GM18498 (cell line): ENCODE measurements around the gene SNW1.
"Not testable (repeated sequence)": the region's sequence is repeated elsewhere in the genome, so short reads cannot be mapped to it uniquely, and the experiment has no call there.

Experiments
- ATAC-seq: cut with Tn5 transposase; IDR thresholded peaks from one replicate; pipeline ENCODE4 v1.9.1; 2021; ENCODE audit warnings: mild to moderate bottlenecking, moderate library complexity; ENCODE audit not compliant: unreplicated experiment

Gene SNW1

DNA sequence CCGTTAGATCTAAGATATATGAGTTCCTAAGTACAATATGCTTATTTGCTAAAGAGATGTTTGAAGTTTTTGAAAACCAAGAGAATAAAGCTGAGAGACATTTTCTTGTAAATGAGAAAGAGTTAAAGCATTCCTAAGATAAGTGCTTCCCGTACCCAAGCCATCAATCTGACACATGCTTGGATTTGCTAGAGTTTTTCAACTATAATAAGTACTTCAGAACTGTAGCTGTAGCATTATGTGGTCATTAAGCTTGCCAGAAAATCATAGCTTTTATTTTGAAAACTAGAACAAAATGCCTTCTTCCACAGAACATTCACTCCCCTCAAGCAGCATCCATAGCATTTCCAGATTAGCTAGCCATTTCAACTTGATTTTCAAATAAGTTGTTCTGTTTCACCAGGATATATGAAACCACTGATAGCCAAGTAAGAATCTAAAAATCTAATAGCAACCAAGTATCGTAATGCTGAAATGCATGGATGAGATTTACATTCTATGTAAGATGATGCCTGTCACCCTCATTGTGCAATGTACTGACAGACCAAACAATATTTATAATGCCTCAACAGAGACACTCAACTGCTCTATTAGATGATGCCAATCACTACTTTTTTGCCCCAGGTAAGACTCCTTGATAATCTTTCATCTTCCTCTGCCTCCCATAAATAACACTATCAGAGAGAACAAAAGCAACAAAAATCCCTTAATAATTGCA is 8.0 kb downstream of the SNW1 start:
- ATAC-seq: no peak

DNA sequence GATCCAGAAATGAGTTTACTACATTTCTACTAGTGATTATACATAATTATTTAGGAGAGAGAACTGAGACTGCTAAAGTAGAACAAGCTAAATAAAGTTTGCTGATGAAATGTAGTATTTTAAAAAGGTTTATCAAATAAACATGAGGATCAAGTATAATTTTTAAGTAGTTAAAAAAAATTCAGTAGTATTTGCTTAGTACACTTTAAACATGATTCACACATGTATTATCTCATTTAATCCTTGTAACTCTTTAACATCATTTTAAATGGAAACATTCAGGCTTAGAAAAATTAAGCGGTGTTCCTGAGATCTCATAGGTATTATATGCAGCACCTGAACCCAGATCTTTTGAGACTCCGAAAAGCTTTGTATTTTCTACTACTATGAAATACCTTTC is 8.7 kb downstream of the SNW1 start:
- ATAC-seq: no peak

DNA sequence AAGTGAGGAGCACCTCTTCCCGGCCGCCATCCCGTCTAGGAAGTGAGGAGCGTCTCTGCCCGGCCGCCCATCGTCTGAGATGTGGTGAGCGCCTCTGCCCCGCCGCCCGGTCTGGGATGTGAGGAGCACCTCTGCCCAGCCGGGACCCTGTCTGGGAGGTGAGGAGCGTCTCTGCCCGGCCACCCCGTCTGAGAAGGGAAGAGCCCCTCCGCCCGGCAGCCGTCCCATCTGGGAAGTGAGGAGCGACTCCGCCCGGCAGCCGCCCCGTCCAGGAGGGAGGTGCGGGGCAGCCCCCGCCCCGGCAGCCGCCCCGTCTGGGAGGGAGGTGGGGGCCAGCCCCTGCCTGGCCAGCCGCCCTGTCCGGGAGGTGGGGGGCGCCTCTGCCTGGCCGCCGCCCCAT is 13.5 kb downstream of the SNW1 start:
- ATAC-seq: not testable (repeated sequence)

DNA sequence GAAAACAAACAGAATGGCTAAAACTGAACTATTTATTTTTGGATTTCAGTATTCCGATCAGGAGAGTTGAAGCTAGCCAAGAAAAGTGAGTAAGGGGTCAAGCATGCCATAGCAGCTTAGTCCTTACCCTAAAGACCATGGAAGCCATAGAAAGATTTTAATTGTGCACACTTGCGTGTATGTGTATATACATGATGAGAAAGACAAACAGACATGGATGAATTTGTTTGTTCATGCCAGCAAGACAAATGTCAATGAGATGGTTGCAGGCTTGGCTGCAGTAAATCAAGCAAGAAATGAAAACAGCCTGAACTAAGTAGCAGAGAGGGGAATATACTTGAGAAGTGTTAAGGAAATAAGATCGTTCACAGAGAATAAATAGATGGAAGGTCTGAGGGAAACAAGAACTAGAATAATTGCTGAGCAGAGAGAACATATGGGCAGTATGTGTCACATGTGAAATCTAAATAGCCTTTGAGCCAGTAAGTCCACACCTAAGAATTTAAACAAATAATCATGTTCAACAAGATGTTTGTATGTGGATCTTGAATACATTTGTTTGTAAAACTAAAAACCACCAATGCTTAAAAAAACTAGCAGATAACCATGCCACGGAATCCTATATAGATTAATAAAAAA is 14.8 kb downstream of the SNW1 start:
- ATAC-seq: no peak

DNA sequence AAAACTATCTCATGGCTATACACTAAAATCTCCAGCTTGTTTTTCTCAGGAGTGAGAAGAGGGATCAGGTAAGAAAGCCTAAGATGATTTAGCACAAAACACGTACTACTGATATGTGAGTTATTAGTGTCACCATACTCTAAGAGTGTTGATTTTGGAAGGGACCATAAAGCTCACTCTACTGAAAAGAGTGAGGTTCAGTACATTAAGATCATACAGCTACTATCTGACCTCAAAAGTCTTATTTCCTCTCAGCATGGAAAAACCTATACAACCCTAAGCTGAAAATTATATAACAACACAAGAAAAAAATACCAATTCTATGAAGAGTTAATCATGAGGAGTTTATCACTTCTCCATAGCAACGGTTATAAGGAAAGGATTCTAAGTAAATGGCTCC is 19.5 kb downstream of the SNW1 start:
- no peak for ATAC-seq

DNA sequence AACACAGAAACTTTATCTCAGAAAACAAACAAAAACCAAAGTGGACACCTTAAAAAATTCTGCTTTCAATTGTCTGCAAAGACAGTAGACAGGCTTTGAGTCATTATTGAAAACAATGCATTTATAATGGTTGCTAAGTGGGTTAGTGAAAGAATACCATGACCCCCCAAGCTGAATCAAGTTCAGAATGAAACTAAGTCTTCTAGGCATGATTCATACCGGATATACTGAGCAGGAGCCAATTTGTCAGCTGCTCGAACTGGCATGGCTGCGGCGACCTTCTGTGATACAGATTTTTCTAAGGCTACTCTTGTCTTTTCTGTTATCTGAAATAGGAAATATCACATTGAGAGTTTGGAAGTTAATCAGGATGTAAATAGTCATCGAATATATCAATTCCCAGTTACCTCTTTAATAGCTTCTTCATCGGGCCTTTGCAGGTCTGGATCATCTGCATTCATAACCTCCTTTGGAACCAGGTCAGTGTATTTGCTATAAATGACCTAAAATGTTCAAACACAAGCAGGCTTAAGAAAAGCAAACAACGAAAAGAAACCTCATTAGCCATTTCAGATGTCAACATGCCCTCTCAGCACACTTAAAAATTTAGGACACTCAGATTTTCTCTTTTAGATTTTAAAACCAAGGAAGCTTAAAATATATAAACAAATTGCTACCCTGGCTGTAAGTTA is 22.3 kb downstream of the SNW1 start:
- no peak for ATAC-seq

DNA sequence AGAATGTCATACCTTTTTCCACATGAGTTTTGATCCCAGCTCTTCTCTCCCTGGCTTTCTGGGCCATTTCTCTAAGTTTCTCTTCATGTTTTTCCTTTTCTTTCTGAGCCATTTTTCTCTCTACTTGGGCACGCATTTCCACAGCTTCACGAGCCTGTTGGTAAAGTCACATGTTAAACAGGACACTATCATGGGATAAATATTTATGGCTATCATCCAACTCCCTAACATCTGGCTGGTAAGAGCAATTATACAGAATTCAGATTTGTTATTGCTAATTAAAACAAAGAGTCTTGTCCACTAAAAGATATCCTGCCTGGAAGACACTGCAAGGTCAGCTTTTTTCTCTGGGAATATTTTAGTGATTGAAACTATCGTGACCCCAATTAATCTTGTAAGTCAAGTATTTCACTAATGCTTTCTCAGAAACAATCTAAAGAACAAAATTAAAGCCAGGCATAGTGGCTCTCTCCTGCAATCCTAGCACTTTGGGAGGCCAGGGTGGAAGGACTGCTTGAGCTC is 29.9 kb downstream of the SNW1 start:
- no peak for ATAC-seq

DNA sequence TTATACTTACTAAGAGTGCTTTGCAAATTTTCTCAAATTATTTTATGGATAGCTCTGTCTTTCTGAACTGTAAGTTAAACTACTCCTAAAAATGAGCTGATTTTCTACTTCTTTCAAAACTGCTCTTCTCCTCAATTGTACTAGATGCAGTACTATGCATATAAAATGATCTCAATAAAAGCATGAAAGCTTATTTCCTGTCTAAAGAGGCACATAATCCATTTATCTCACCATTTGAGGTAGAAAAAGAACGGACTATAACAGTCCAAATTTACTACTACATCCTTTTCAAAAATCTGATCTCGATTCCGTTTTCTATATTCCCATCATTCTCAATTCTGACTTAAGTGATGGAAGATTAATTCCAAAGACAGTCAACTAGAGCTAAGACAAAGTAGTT is 38.7 kb downstream of the SNW1 start:
- ATAC-seq: no peak

DNA sequence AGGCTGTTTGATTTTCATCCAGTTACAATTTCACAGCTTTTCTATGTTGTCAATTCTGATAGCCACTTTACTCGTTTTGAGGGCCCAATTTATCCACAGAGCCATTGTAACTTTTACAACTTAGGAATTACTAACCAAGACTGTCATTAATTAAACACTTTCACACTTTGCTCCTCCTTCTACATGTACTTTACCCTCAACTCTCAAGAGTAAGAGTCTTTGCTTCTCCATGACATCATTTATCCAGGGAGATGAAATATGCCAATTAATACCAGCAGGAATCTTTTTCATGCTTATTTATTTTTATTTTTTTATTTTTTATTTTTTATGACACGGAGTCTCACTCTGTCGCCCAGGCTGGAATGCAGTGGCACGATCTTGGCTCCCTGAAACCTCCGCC is 39.5 kb downstream of the SNW1 start:
- no peak for ATAC-seq

DNA sequence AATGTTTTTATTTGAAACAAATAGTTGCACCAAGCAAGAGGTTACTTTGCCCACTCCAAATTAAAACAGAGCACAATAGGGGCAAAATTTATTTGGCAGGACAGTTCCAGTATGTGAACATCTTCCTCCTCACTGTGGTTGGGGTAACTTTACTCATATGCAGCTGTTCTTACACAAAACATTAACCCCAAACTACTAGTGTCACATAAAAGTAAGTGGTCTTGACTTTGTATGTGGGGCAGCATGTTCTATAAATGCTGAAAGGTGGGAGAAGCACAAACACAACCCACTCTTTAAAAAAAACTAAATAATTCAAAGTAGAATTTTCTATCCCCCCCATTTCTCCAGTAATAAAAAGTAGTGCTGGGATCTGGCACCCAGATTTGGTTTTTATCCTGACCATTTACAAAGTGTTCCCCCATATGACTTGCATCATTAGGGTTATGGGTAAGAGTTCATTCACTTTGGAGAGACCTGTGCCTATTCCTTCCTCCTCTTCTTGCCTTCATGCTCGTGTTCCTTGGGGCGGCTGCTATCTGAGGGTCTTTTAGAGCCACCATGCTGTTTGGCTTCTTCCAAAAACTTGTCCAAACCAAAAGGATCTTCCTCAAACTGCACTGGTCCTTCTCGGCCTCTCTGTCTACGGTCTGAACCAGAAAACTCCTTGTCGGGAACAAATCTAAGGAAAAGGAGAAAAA is 43.2 kb downstream of the SNW1 start:
- ATAC-seq: no peak

DNA sequence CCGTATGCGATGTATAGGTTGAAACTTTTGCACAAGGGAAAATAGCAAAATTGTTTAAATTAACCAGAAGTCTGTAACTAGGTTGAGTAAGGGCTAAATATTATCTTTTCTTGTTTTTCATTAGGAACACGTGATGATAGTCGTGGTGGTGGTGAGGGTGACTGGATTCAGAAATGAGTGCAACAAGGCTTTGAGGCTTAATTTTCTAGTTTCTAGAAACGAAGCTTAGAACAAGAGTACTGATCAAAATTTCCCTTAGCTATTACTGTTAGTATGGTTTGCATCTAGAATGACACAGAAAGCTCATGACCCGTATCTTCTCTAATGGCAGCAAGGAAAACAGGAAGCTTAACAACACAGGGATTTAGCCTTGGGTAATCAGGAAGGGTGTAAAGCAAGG is 46.0 kb downstream of the SNW1 start:
- no peak for ATAC-seq

DNA sequence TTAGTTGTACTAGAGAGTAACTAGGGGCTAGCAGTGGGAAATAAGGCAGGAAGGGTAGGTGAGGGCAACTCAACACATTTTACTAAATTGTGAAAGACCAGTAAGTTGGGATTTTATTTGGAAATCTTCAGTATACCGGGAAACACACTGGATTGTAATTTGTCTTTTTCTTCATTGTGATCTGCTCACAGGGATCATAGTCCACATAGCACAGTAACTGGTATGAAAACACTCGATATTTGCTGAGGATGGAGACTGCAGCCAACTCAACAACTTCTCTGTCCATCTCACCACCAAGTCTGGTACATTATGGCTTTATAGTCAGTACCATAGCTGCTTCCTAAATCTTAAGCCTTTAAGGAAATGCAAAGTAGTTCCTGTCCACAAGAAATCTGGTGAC is 50.6 kb downstream of the SNW1 start:
- ATAC-seq: no peak

DNA sequence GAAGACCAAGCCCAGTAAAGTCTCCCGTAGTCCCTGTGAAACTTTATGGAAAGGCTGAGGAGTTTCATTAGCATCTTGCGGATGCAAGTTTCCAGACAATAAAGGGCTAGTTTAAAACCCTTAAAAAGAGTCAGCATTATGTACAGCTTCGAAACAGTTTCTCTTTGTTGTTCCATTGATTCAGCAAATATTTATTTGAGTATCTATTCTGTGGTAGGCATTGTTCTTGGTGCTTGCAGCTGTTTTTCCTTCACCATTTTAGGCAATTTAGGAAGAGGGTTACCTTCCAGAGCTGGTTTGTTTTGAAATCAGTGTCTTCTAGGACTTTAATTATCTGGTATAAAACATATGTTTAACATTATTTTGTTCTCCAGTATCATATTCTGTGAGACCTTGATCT is 51.5 kb downstream of the SNW1 start:
- no peak for ATAC-seq

DNA sequence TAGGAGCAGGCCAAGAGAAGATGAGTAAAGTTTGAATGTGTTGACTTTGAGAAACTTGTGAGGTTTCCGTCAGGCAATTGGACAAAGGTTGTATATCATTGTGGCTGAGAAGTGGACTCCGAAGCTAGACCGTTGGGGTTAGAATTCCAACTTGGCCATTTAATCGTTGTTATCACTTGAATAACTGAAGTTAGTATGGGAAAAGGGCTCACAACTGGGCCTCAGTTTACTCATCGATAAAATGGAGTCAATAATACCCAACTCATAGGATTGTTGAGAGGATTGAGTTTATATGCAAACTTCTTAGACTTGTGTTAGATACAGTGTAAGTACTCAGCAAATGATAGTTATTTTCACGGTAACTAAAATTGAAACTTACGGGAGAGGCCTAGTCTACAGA is 52.2 kb downstream of the SNW1 start:
- ATAC-seq: no peak

DNA sequence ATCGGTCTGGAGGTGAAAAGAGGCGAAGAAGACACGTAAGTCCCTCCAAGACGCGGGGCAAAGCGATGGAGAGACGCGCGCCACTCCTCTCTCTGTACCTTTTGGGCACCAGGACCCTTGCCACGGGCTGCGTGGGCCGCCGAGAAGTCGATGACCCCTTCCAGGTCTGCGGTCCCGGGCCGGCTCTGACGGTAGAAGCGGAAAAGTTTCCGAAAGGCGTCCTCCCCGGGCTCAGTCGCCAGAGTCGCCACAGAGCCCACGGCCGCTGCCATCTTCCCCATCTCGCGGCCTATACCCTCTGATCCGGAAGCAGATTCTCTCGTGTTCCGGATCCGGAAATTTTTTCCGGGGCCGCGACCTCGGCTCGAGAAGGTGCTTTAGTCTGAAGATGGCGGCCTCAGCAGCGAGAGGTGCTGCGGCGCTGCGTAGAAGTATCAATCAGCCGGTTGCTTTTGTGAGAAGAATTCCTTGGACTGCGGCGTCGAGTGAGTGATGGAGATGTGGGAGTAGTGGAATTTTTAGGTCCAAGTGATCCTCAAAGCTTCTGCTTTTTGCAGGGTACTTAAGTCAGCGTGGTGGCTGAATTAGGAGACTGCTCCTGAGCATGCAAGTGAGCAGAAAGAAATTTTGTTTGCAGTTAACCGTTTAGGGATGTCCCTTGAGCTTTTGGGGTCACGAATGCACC is 53.1 kb downstream of the SNW1 start, which contains the start of the genes ALKBH1 and SLIRP:
TSS of gene ALKBH1 (minus strand) at position 300 of the 685 bp plus-strand sequence. CDS start at position 281, 19 bp downstream.
TSS of gene SLIRP (plus strand) at position 380 of the 685 bp plus-strand sequence. CDS start at position 389, 9 bp downstream.
- ATAC-seq: peak; percentile 95

DNA sequence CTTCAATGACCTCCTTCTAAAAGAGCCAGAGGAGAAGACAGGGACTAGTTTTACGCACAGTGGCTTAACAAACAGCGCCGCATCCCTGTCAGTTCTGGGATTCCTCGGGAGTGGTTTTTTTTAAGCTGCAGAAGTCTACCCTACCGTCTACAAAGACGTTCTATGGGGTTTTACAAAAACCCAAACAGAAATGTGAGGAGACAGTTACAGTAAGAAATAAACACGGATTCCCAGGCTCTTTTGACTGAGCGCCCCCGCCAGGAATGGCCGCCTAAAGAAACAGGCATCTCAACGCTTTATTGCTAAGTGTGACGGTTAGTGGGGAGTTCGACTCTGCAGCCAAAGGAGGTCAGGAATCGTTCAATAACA is 53.6 kb downstream of the SNW1 start:
- ATAC-seq: peak; percentile 35

DNA sequence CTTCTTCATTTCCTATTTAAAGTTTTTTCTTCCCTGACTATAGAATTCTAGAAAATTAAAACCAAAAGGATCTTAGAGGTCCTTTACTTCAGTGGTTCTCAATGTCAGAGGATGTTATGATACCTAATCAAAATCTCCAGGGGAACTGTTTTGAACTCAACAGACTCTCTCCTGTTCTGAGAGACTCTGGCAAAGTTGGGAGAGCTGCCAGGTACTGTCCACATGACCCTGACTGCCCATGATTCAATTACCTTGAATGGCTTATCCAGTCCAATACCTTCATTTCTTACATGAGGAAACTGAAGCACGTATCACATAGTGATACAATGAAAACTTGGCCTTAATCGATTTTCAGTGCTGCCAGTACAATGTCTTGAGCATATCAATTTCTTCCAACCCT is 69.7 kb downstream of the SNW1 start:
- no peak for ATAC-seq

DNA sequence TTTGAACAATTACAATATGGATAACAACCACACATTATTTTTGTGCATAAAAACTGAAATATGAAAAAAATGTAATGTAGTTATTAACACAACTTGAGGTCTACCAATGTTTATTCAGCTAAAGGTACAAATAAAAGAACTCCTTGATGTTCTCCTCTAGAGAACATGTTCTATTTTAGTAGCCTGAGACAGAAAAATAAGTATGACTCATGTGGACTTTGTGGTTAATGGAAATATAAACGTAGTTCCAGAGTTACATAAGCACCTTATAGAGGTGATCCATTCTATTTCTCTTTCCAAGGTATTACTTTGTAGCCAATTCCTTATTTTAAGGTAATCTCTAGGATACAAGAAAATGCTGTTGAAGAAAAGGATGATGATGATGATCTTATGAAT is 78.8 kb downstream of the SNW1 start:
- no peak for ATAC-seq

DNA sequence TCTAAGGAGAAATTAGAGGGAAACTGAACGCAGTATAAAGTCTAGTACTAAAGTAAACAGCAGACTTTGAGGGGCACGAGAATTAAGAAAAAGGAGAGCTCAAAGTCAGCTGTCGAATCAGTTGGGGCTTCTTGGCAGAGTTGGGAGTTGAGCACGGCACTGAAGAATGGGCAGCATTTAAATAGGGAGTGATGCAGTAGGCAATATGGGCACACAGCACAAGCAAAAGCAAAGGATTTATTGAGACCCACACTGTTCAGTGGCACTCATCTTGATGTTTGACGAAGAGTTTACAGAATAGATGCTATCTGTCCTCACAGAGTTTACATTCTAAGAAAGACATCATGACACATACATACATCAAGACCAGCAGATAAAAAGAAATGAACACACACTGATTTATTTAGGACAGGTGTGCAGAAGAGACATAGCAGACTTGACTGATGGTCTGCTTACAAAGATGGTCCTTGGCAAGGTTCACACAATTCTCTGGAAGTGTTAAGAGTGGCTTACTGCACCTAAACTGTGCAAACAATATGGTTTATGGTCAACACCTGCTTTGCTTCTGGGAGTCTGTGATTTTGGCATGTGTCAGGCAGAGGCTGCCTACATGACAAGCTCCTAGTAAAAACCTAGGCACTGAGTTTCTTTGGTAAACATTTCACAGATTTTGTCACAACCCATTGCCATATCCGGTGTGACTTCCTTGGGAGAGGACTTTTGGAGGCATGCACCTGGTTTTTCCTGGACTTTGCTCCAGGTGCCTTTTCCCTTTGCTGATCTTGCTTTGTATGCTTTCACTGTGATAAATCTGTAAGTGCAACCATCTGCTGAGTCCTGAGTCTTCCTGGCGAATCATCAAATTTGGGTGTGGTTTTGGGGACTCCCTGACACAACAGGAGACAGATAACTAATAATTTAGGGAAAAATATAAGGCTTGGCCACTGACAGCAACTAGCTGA is 79.5 kb downstream of the SNW1 start:
- no peak for ATAC-seq

DNA sequence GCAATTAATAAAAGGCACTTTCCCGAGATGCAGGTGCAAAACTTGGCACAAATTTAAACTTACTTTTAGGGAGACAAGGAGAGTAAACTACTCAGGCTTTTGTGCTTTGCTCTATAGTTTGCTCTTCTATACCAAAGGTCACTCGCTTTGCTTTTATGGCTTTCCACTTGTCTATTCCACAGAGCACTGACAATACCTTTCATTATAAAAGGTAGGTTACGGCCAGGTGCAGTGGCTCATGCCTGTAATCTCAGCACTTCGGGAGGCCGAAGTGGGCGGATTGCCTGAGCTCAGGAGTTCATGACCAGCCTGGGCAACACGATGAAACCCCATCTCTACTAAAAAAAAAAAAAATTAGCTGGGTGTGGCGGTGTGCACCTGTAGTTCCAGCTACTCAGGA is 86.0 kb downstream of the SNW1 start:
- ATAC-seq: no peak
